Activated T-cell treated with anti-CD3 and anti-CD28 coated beads, Interleukin-2, amount 50 U/mL, for 48 hours (primary cell): ENCODE measurements around the gene TRPM8.
"Not testable (repeated sequence)": the region's sequence is repeated elsewhere in the genome, so short reads cannot be mapped to it uniquely, and the experiment has no call there.

Experiments used
- DNase-seq, 2 experiments: peaks; one replicate each; pipeline ENCODE4 v3.0.0-alpha.2; 2020

TRPM8 gene

GRCh38 chr2:233917116-233917515 lies at the start of gene TRPM8:
Gene TRPM8, plus strand, starts transcription at chr2:233917373. Its CDS starts 9,165 bp downstream, at chr2:233926538.
- no peak for DNase-seq

GRCh38 chr2:233867993-233868532 lies 49.1 kb upstream of the TRPM8 start, which contains the start of gene MSL3B:
Gene MSL3B, minus strand, starts transcription at chr2:233868386.
- DNase-seq = peak; percentile 67 to 72

- DNase-seq = no peak
Measured at GRCh38 chr2:233871432-233871831, 45.7 kb upstream of the TRPM8 start.

GRCh38 chr2:233872125-233872524 lies 45.0 kb upstream of the TRPM8 start:
- not testable (repeated sequence) for DNase-seq

- no peak for DNase-seq
Measured at GRCh38 chr2:233882353-233882752, 34.8 kb upstream of the TRPM8 start.

GRCh38 chr2:233892793-233893192 lies 24.4 kb upstream of the TRPM8 start:
- DNase-seq = no peak

- DNase-seq = not testable (repeated sequence)
Measured at GRCh38 chr2:233896253-233896652, 20.9 kb upstream of the TRPM8 start.

GRCh38 chr2:233901367-233901766 lies 15.8 kb upstream of the TRPM8 start:
- DNase-seq = no peak

GRCh38 chr2:233901884-233902283 lies 15.3 kb upstream of the TRPM8 start:
- DNase-seq = no peak

GRCh38 chr2:233905945-233906344 lies 11.2 kb upstream of the TRPM8 start:
- no peak for DNase-seq

GRCh38 chr2:233907627-233908026 lies 9.5 kb upstream of the TRPM8 start:
- no peak for DNase-seq

- DNase-seq = peak; percentile 34 to 36
Measured at GRCh38 chr2:233912691-233913423, 4.3 kb upstream of the TRPM8 start.

GRCh38 chr2:233915128-233915527 lies 2.0 kb upstream of the TRPM8 start:
- DNase-seq = no peak

GRCh38 chr2:233919319-233919718 lies 2.1 kb downstream of the TRPM8 start:
- DNase-seq = no peak

- peak in 1 of 2 experiments; percentile 22 for DNase-seq
Measured at GRCh38 chr2:233919938-233920337, 2.8 kb downstream of the TRPM8 start.

- no peak for DNase-seq
Measured at GRCh38 chr2:233922471-233922870, 5.3 kb downstream of the TRPM8 start.

GRCh38 chr2:233925402-233925801 lies 8.2 kb downstream of the TRPM8 start:
- no peak for DNase-seq

GRCh38 chr2:233926806-233927205 lies 9.6 kb downstream of the TRPM8 start:
- no peak for DNase-seq

- peak; percentile 38 to 48 for DNase-seq
Measured at GRCh38 chr2:233928594-233929351, 11.6 kb downstream of the TRPM8 start.

GRCh38 chr2:233929352-233930022 lies 12.3 kb downstream of the TRPM8 start:
- DNase-seq = no peak

GRCh38 chr2:233934524-233934923 lies 17.4 kb downstream of the TRPM8 start:
- no peak for DNase-seq

- no peak for DNase-seq
Measured at GRCh38 chr2:233935426-233935825, 18.3 kb downstream of the TRPM8 start.

- DNase-seq = no peak
Measured at GRCh38 chr2:233936089-233936488, 18.9 kb downstream of the TRPM8 start.
